ENCODE measurements around the gene SENP1. TPM values are rescaled to one million over a fixed set of nuclear protein-coding genes. Genes with fewer than 3 reads are reported as not detected.

Gene SENP1
- total and polyA plus RNA-seq, 7 donors: 3.2 to 10.2 (median 6.3) TPM

DNA sequence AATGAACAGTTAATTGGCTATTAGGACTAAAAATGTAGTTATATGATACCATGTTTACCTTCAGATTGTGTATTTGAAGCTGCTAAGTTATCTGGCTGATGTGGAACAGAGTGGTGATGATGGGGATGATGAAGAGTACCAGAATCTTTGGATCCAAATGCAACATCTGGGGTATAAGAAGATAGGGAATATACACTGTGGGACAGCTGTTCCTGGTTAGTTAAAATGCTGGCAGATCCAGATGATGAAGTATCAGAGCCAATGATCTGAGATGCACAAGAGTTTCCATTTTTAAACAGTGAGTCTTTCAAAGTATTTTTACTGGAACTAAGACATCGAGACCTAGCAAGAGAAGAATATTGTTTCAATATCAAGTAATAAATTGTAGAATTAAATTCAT is 31.6 kb downstream of the SENP1 start:
- Histone ChIP-seq H3K27me3 (ENCODE audit: insufficient read depth in 3 of 3, low read length in 2 of 3) (no peaks in the 10 kb centered on the region), H3K36me3 (ENCODE audit: insufficient read depth in 1 of 2, low read depth in 1 of 2) (peaks cover 6 to 67% of the 10 kb centered on the region in 2 donors), H3K27ac (no peak overlapping the region), H3K4me1 (peaks cover 5% of the 10 kb centered on the region), H3K4me3 (no peak overlapping the region), H3K9me3 (no peaks in the 10 kb centered on the region)
- ATAC-seq (no peak), DNase-seq (no peak)
- WGBS, 3 donors: 52 to 81% (median 66%) methylated on average over 1 of the region's 1 CpG
- intact Hi-C loops (cut with DNase I): no loop called here
- TF ChIP-seq, protein P1, sequence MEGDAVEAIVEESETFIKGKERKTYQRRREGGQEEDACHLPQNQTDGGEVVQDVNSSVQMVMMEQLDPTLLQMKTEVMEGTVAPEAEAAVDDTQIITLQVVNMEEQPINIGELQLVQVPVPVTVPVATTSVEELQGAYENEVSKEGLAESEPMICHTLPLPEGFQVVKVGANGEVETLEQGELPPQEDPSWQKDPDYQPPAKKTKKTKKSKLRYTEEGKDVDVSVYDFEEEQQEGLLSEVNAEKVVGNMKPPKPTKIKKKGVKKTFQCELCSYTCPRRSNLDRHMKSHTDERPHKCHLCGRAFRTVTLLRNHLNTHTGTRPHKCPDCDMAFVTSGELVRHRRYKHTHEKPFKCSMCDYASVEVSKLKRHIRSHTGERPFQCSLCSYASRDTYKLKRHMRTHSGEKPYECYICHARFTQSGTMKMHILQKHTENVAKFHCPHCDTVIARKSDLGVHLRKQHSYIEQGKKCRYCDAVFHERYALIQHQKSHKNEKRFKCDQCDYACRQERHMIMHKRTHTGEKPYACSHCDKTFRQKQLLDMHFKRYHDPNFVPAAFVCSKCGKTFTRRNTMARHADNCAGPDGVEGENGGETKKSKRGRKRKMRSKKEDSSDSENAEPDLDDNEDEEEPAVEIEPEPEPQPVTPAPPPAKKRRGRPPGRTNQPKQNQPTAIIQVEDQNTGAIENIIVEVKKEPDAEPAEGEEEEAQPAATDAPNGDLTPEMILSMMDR (IDR thresholded peaks at IDR 0.05): no peak

DNA sequence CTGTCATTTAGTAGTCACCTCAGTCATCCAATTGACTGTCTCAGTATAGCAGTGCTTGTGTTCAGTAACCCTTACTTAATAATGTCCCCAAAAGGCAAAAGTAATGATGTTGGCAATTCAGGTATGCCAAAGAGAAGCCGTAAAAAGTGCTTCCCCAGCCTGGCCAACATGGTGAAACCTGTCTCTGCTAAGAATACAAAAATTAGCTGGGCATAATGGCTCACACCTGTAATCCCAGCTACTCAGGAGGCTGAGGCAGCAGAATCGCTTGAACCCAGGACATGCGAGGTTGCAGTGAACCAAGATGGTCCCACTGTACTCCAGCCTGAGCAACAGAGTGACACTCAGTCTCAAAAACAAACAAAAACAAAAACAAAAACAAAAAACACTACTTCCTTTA is 33.6 kb downstream of the SENP1 start:
- Histone ChIP-seq H3K4me1 (peaks cover 5% of the 10 kb centered on the region), H3K36me3 (ENCODE audit: insufficient read depth in 1 of 2, low read depth in 1 of 2) (peaks cover 6 to 78% of the 10 kb centered on the region in 2 donors), H3K27ac (no peak overlapping the region), H3K27me3 (ENCODE audit: insufficient read depth in 3 of 3, low read length in 2 of 3) (no peaks in the 10 kb centered on the region), H3K9me3 (no peaks in the 10 kb centered on the region), H3K4me3 (no peak overlapping the region)
- DNase-seq (no peak), ATAC-seq (no peak)
- WGBS, 3 donors: 95 to 99% (median 96%) methylated on average over 3 of the region's 3 CpGs
- intact Hi-C loops (cut with DNase I): no loop called here
- TF ChIP-seq, protein P1 (IDR thresholded peaks at IDR 0.05): no peak

DNA sequence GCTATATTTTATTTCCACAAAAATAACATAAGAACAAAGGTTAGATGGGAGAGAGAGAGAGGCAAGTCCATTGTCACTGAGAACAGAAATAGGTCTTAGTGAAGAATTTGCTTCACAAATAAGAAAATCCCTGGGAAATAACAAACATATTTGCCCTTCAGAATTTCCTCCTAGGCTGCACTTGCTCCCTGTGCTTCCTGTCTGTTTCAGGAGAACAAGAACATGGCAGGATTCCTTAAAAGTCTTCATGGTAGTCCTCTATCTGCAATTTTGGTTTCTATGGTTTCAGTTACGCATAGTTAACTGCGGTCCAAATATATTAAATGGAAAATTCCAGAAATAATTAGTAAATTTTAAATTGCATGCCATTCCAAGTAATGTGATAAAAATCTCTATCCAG is 34.1 kb downstream of the SENP1 start:
- ATAC-seq (no peak), DNase-seq (no peak)
- Histone ChIP-seq H3K9me3 (no peaks in the 10 kb centered on the region), H3K27ac (no peak overlapping the region), H3K36me3 (ENCODE audit: insufficient read depth in 1 of 2, low read depth in 1 of 2) (peaks cover 6 to 81% of the 10 kb centered on the region in 2 donors), H3K4me1 (peaks cover 5% of the 10 kb centered on the region), H3K4me3 (no peak overlapping the region), H3K27me3 (ENCODE audit: insufficient read depth in 3 of 3, low read length in 2 of 3) (no peaks in the 10 kb centered on the region)
- WGBS, 3 donors: 73 to 84% (median 80%) methylated on average over 2 of the region's 2 CpGs
- intact Hi-C loops (cut with DNase I): no loop called here
- TF ChIP-seq, protein P1 (IDR thresholded peaks at IDR 0.05): no peak

GRCh38 chr12:48070731-48071130 is 35.1 kb downstream of the SENP1 start:
- 95 to 98% (median 96%) methylated on average over 4 of the region's 4 CpGs for WGBS, 3 donors
- no peak for ATAC-seq
- no peaks in the 10 kb centered on the region for H3K9me3 ChIP-seq
- H3K27ac ChIP-seq: no peak overlapping the region
- H3K4me1 ChIP-seq: peaks cover 5% of the 10 kb centered on the region
- peaks cover 6 to 91% of the 10 kb centered on the region in 2 donors for H3K36me3 ChIP-seq (ENCODE audit: insufficient read depth in 1 of 2, low read depth in 1 of 2)
- no peak for DNase-seq
- TF ChIP-seq, protein P1 (IDR thresholded peaks at IDR 0.05): no peak
- intact Hi-C loops (cut with DNase I): no loop called here
- H3K4me3 ChIP-seq: no peak overlapping the region
- H3K27me3 ChIP-seq (ENCODE audit: insufficient read depth in 3 of 3, low read length in 2 of 3): no peaks in the 10 kb centered on the region

- H3K27me3 ChIP-seq (ENCODE audit: insufficient read depth in 3 of 3, low read length in 2 of 3): no peaks in the 10 kb centered on the region
Observed at GRCh38 chr12:48070033-48070432, 35.8 kb downstream of the SENP1 start.

More at GRCh38 chr12:48070033-48070432, 35.8 kb downstream of the SENP1 start:
- H3K4me3 ChIP-seq: no peak overlapping the region
- 93 to 97% (median 97%) methylated on average over 1 of the region's 1 CpG for WGBS, 3 donors
- H3K4me1 ChIP-seq: no peaks in the 10 kb centered on the region
- H3K9me3 ChIP-seq: no peaks in the 10 kb centered on the region
- intact Hi-C loops (cut with DNase I): no loop called here
- DNase-seq (no peak), ATAC-seq (no peak)
- TF ChIP-seq, protein P1 (IDR thresholded peaks at IDR 0.05): no peak
- peaks cover 8 to 98% of the 10 kb centered on the region in 2 donors for H3K36me3 ChIP-seq (ENCODE audit: insufficient read depth in 1 of 2, low read depth in 1 of 2)
- no peak overlapping the region for H3K27ac ChIP-seq
